ENCODE measurements around the gene GPR26. TPM values are rescaled to one million over a fixed set of nuclear protein-coding genes. Genes with fewer than 3 reads are reported as not detected.

The GPR26 gene
- total RNA-seq, 1 experiment from 2014 or later = not detected

DNA sequence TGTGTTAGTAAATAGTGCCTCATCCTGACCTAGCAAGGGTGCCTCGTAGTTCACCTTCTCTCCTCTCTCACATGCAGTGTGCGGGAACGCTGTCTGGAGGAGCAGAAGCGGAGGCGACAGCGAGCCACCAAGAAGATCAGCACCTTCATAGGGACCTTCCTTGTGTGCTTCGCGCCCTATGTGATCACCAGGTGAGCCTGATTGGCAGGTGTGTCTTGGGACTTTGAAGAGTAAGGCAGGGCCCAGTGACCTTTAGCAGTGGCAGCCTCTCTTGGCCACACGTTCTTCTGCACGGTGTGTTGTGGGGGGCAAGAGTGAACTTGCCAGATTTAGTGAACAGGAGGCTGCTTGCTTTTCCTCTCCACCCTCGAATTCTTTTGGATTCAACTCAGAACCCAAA lies 8.6 kb downstream of the GPR26 start:
- intact Hi-C loops (cut with micrococcal nuclease; ENCODE audit: unreplicated experiment) = no loop called here
- DNase-seq = no peak
- Mint-ChIP-seq H3K4me3 (ENCODE audit: low read depth, unreplicated experiment) (no peak overlapping the region), H3K36me3 (ENCODE audit: insufficient read depth, unreplicated experiment) (peaks cover 5% of the 10 kb centered on the region), H3K9me3 (ENCODE audit: low read depth, unreplicated experiment) (no peaks in the 10 kb centered on the region), H3K27ac (ENCODE audit: unreplicated experiment) (no peak overlapping the region), H3K4me1 (ENCODE audit: low read depth, unreplicated experiment) (no peaks in the 10 kb centered on the region), H3K27me3 (ENCODE audit: unreplicated experiment) (peaks cover 64% of the 10 kb centered on the region)
- CTCF ChIA-PET = no interaction called here
- no TSS peak for BruUV-seq (replicated peaks)
- TF ChIP-seq, protein P1, sequence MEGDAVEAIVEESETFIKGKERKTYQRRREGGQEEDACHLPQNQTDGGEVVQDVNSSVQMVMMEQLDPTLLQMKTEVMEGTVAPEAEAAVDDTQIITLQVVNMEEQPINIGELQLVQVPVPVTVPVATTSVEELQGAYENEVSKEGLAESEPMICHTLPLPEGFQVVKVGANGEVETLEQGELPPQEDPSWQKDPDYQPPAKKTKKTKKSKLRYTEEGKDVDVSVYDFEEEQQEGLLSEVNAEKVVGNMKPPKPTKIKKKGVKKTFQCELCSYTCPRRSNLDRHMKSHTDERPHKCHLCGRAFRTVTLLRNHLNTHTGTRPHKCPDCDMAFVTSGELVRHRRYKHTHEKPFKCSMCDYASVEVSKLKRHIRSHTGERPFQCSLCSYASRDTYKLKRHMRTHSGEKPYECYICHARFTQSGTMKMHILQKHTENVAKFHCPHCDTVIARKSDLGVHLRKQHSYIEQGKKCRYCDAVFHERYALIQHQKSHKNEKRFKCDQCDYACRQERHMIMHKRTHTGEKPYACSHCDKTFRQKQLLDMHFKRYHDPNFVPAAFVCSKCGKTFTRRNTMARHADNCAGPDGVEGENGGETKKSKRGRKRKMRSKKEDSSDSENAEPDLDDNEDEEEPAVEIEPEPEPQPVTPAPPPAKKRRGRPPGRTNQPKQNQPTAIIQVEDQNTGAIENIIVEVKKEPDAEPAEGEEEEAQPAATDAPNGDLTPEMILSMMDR (IDR thresholded peaks at IDR 0.05; ENCODE audit: unreplicated experiment) = no peak

DNA sequence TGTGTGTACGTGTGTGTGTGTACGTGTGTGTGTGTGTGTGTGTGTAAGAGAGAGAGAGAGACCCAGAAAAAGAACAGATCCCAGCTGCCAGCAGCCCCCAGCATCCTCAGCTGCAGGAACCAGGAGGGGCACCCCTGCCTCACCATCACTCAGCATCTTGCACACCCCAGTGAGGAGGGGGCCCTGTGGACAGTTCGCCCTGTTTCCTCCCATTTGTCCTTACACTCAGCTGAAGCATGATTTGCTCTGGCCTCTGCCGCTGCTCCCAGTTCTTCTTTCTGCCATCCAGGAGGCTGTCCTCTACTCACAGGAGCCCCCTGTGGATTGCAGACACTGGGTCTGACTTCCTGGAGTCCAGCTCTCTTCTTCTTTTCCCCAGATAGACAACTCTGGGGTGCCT lies 9.7 kb downstream of the GPR26 start:
- no peak for DNase-seq
- no TSS peak for BruUV-seq (replicated peaks)
- Mint-ChIP-seq H3K27me3 (ENCODE audit: unreplicated experiment) (peaks cover 58% of the 10 kb centered on the region), H3K36me3 (ENCODE audit: insufficient read depth, unreplicated experiment) (peaks cover 5% of the 10 kb centered on the region), H3K27ac (ENCODE audit: unreplicated experiment) (no peak overlapping the region), H3K4me3 (ENCODE audit: low read depth, unreplicated experiment) (no peak overlapping the region), H3K4me1 (ENCODE audit: low read depth, unreplicated experiment) (no peaks in the 10 kb centered on the region), H3K9me3 (ENCODE audit: low read depth, unreplicated experiment) (no peaks in the 10 kb centered on the region)
- CTCF ChIA-PET = no interaction called here
- TF ChIP-seq, protein P1 (IDR thresholded peaks at IDR 0.05; ENCODE audit: unreplicated experiment) = no peak
- intact Hi-C loops (cut with micrococcal nuclease; ENCODE audit: unreplicated experiment) = no loop called here

DNA sequence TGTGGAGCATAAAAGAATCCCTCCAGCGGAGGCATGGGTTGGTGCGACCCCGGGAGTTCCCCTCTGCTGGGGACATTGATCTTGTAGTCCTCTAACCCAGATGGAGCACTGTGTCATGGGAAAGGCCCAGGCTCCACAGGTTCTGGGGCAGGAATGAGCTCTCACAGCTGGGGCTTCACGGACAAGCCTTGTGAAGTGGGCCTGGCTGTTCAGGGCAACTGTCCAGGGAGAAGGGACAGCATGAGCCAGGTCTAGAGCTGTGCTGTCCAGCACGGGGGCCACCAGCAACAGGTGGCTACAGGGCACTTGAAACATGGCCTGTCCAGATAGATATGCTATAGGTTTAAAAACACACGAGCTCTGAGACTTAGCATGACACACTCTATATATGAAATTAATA lies 11.4 kb downstream of the GPR26 start:
- intact Hi-C loops (cut with micrococcal nuclease; ENCODE audit: unreplicated experiment) = no loop called here
- H3K9me3 Mint-ChIP-seq (ENCODE audit: low read depth, unreplicated experiment) = no peaks in the 10 kb centered on the region
- no peaks in the 10 kb centered on the region for H3K4me1 Mint-ChIP-seq (ENCODE audit: low read depth, unreplicated experiment)
- no peak overlapping the region for H3K27ac Mint-ChIP-seq (ENCODE audit: unreplicated experiment)
- TF ChIP-seq, protein P1 (IDR thresholded peaks at IDR 0.05; ENCODE audit: unreplicated experiment) = no peak
- no peak for DNase-seq
- CTCF ChIA-PET = no interaction called here
- H3K4me3 Mint-ChIP-seq (ENCODE audit: low read depth, unreplicated experiment) = no peak overlapping the region
- peaks cover 46% of the 10 kb centered on the region for H3K27me3 Mint-ChIP-seq (ENCODE audit: unreplicated experiment)
- no peaks in the 10 kb centered on the region for H3K36me3 Mint-ChIP-seq (ENCODE audit: insufficient read depth, unreplicated experiment)
- BruUV-seq (replicated peaks) = no TSS peak

DNA sequence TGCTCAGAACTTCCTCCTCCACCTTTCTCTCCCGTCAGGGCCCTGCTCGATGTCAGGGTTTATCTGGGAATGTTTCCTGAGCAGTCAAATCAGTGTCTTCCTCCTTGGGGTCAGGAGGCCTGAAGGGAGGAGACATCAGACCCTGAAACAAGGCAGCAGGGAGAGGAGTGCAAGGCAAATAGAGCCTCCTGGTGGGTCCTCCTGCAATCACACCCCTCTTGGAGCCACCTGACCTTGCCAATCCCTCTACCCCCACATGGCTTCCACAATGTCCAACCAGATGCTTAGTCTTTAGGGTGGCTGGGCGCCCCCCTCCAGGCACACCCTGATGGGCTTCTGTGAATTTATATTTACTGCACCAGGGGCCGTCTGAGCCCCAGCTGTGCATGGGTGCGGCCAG lies 12.2 kb downstream of the GPR26 start:
- Mint-ChIP-seq H3K27me3 (ENCODE audit: unreplicated experiment) (peaks cover 46% of the 10 kb centered on the region), H3K4me3 (ENCODE audit: low read depth, unreplicated experiment) (no peak overlapping the region), H3K9me3 (ENCODE audit: low read depth, unreplicated experiment) (no peaks in the 10 kb centered on the region), H3K4me1 (ENCODE audit: low read depth, unreplicated experiment) (no peaks in the 10 kb centered on the region), H3K27ac (ENCODE audit: unreplicated experiment) (no peak overlapping the region), H3K36me3 (ENCODE audit: insufficient read depth, unreplicated experiment) (no peaks in the 10 kb centered on the region)
- no peak for DNase-seq
- no TSS peak for BruUV-seq (replicated peaks)
- TF ChIP-seq, protein P1 (IDR thresholded peaks at IDR 0.05; ENCODE audit: unreplicated experiment) = no peak
- intact Hi-C loops (cut with micrococcal nuclease; ENCODE audit: unreplicated experiment) = no loop called here
- CTCF ChIA-PET = no interaction called here

DNA sequence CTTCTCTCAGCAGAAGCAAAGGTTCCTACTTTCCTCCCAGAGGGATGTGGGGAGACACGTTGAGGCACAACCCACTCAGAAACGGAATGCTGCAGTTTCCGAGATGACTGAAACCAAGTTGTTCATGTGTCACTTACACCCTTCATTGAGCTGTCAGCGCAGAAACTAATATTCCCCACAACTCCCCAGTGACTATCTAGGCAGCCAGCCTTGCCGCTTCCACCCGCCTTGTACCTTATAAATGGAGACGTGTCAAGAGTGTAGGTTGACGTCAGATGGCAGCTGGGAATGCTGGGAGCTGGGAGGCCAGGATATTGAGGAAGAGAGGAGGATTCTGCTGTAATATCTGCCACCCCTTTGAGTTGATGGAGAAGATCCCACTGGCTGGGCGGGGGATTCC lies 15.1 kb downstream of the GPR26 start:
- intact Hi-C loops (cut with micrococcal nuclease; ENCODE audit: unreplicated experiment) = no loop called here
- TF ChIP-seq, protein P1 (IDR thresholded peaks at IDR 0.05; ENCODE audit: unreplicated experiment) = no peak

More for the DNA sequence above, 15.1 kb downstream of the GPR26 start:
- H3K27ac Mint-ChIP-seq (ENCODE audit: unreplicated experiment) = no peak overlapping the region
- no peaks in the 10 kb centered on the region for H3K9me3 Mint-ChIP-seq (ENCODE audit: low read depth, unreplicated experiment)
- no peaks in the 10 kb centered on the region for H3K4me1 Mint-ChIP-seq (ENCODE audit: low read depth, unreplicated experiment)
- BruUV-seq (replicated peaks) = no TSS peak
- peaks cover 51% of the 10 kb centered on the region for H3K27me3 Mint-ChIP-seq (ENCODE audit: unreplicated experiment)
- no peak for DNase-seq
- no peaks in the 10 kb centered on the region for H3K36me3 Mint-ChIP-seq (ENCODE audit: insufficient read depth, unreplicated experiment)
- CTCF ChIA-PET = no interaction called here
- H3K4me3 Mint-ChIP-seq (ENCODE audit: low read depth, unreplicated experiment) = no peak overlapping the region
